ENCODE data around the gene SHISA6. TPM values are rescaled to one million over a fixed set of nuclear protein-coding genes. Genes with fewer than 3 reads are reported as not detected.

SHISA6 gene
- total RNA-seq, 3 donors from 2014 or later = 0.20 to 0.77 (median 0.73) TPM

- ATAC-seq = no peak
- Histone ChIP-seq H3K4me1 (ENCODE audit: low read depth) (no peaks in the 10 kb centered on the region), H3K4me3 (no peak overlapping the region), H3K9me3 (peaks cover 5% of the 10 kb centered on the region), H3K36me3 (ENCODE audit: low read depth) (no peaks in the 10 kb centered on the region)
- no peak for DNase-seq
- TF ChIP-seq CTCF (IDR thresholded peaks at IDR 0.05) = peak; percentile 8
- intact Hi-C loops (cut with DNase I, micrococcal nuclease) = no loop called here
Measured at GRCh38 chr17:11264183-11264871, 23.3 kb downstream of the SHISA6 start.

- DNase-seq = no peak
- TF ChIP-seq CTCF (IDR thresholded peaks at IDR 0.05) = no peak
- H3K4me1 ChIP-seq (ENCODE audit: low read depth) = no peaks in the 10 kb centered on the region
- intact Hi-C loops (cut with DNase I, micrococcal nuclease) = no loop called here
- no peak overlapping the region for H3K4me3 ChIP-seq
- no peak for ATAC-seq
- no peaks in the 10 kb centered on the region for H3K36me3 ChIP-seq (ENCODE audit: low read depth)
- peaks cover 5% of the 10 kb centered on the region for H3K9me3 ChIP-seq
Measured at GRCh38 chr17:11267999-11268575, 27.1 kb downstream of the SHISA6 start.

DNA sequence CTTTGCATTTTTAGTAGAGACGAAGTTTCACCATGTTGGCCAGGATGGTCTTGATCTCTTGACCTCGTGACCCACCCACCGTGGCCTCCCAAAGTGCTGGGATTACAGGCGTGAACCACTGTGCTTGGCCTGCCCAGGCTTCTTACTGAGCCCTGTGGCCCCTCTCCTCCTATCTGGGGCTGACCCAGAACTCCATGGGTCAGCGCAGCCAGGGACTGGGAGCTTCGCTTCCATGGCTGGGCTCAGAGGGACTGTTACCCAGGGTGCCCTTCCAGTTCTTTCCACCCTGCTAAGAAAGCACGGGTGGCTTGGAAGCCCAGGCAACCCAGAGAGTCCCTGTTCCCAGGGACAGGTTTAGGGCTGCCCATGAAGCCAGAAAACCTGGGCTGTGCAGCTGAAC is 28.2 kb downstream of the SHISA6 start:
- peaks cover 4% of the 10 kb centered on the region for H3K9me3 ChIP-seq
- TF ChIP-seq CTCF (IDR thresholded peaks at IDR 0.05) = no peak
- H3K36me3 ChIP-seq (ENCODE audit: low read depth) = no peaks in the 10 kb centered on the region
- no peaks in the 10 kb centered on the region for H3K4me1 ChIP-seq (ENCODE audit: low read depth)
- ATAC-seq = no peak
- DNase-seq = no peak
- intact Hi-C loops (cut with DNase I, micrococcal nuclease) = no loop called here
- H3K4me3 ChIP-seq = no peak overlapping the region

DNA sequence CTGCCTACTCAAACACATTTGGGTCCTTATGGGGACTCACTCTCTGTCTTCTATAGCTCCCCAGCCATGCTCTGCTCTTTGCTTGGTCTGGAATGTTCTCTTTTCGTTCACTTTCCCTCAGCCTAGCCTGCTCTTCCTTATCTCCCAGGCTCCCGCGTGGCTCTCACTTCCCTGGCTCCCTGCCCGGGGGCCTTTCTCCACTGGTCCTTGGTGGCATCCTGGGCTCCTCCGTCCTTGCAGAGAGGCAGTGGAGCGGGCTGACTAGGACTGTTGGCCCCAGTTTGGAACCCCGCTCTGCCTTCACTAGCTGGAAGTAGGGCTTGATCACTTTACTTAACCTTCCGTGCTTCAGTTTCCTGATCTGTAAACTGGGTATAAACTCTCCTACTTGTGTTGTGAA is 31.2 kb downstream of the SHISA6 start:
- intact Hi-C loops (cut with DNase I, micrococcal nuclease) = no loop called here
- H3K4me3 ChIP-seq = no peak overlapping the region
- ATAC-seq (no peak), DNase-seq (no peak)
- no peaks in the 10 kb centered on the region for H3K36me3 ChIP-seq (ENCODE audit: low read depth)
- no peaks in the 10 kb centered on the region for H3K4me1 ChIP-seq (ENCODE audit: low read depth)
- H3K9me3 ChIP-seq = no peaks in the 10 kb centered on the region
- no peak for TF ChIP-seq CTCF (IDR thresholded peaks at IDR 0.05)

- no peak for DNase-seq
- ATAC-seq = no peak
- H3K4me1 ChIP-seq (ENCODE audit: low read depth) = no peaks in the 10 kb centered on the region
- intact Hi-C loops (cut with DNase I, micrococcal nuclease) = no loop called here
- H3K9me3 ChIP-seq = no peaks in the 10 kb centered on the region
- H3K4me3 ChIP-seq = no peak overlapping the region
- H3K36me3 ChIP-seq (ENCODE audit: low read depth) = no peaks in the 10 kb centered on the region
- no peak for TF ChIP-seq CTCF (IDR thresholded peaks at IDR 0.05)
Measured at GRCh38 chr17:11273596-11273995, 32.6 kb downstream of the SHISA6 start.

Measured in mucosa of descending colon (tissue), 3 donors.